Psoas muscle (tissue), 8 donors: ENCODE measurements around the gene SAMD4A. TPM values are rescaled to one million over a fixed set of nuclear protein-coding genes. Genes with fewer than 3 reads are reported as not detected.

Experiments used
- ATAC-seq, 4 donors: fragments of 200-7000 bp; cut with Tn5 transposase; one replicate each; pipeline ENCODE4 v1.9.1; 2020; ENCODE audit warnings: moderate library complexity in 3 of 4, mild to moderate bottlenecking in 2 of 4
- DNase-seq, 2 donors: peaks; one replicate each; pipeline ENCODE4 v3.0.0-alpha.2; 2020
- H3K27ac ChIP-seq: fragments of 200-600 bp; one replicate; pipeline ENCODE4 v1.8.0; 2022
- H3K27me3 ChIP-seq, 3 donors: fragments of 200-600 bp in 1 of 3; one replicate each; pipeline versions ENCODE4 v1.6.1 to v1.8.0; 2013 to 2022; ENCODE audit warnings: low read length in 2 of 3, mild to moderate bottlenecking in 2 of 3, moderate library complexity in 1 of 3; ENCODE audit not compliant: insufficient read depth in 3 of 3
- H3K36me3 ChIP-seq, 2 donors: fragments of 200-600 bp in 1 of 2; one replicate each; pipeline versions ENCODE4 v1.6.1 to v1.8.0; 2013 to 2022; ENCODE audit warnings: low read depth in 1 of 2, mild to moderate bottlenecking in 1 of 2, moderate library complexity in 1 of 2; ENCODE audit not compliant: insufficient read depth in 1 of 2
- H3K4me1 ChIP-seq: fragments of 200-600 bp; one replicate; pipeline ENCODE4 v1.8.0; 2022
- H3K4me3 ChIP-seq: fragments of 200-600 bp; one replicate; pipeline ENCODE4 v1.8.0; 2022; ENCODE audit warnings: mild to moderate bottlenecking
- H3K9me3 ChIP-seq: fragments of 200-600 bp; one replicate; pipeline ENCODE4 v1.8.0; 2022
- CTCF ChIP-seq: fragments of 200-600 bp; IDR thresholded peaks from one replicate; pipeline ENCODE4 v1.8.0; 2022; ENCODE audit warnings: antibody characterized with exemption
- WGBS, 3 donors: extraction: QIAGEN DNeasy Blood & Tissue Kit; methylation state at CpG; one replicate each; pipeline versions ENCODE4 v1.1.6 to v1.1.7; 2013; 5-methylcytosine and 5-hydroxymethylcytosine counted together
- intact Hi-C, 2 donors: fragments of 100-400 bp; cut with DNase I; formaldehyde crosslinking; loops; one replicate each; pipeline versions ENCODE4 v1.11.0 to v1.14.2; 2022
- polyA plus RNA-seq, 3 donors: library from polyadenylated mRNA; stranded (reverse); fragments of 200-250 nt; gene quantifications; one replicate each; pipeline ENCODE4 v1.2.3, GENCODE V29; 2013
- total RNA-seq, 4 donors: library from RNA; stranded (reverse); fragmentation: NEBNext Ultra II Directional in 2 of 4; extraction: Animal tissue kit (Norgen Biotek cat#: 25700) in 2 of 4; gene quantifications; one replicate each; pipeline versions ENCODE4 v1.2.1 to v1.2.4, GENCODE V29; 2021 to 2023
- donor health status: healthy with polysubstance abuse.
- donor health status: DM: no; HTN: no; CAD: no; lungs with moderate emphysema.
- donor health status: Bipolar disorder and iron deficiency.
- donor health status: healthy.
- donor health status: DM: yes; HTN: yes; CAD: no.
- donor health status: DM: no; HTN: no; CAD: no.
- donor health status: DM: no; HTN: no; CAD: no.
- donor health status: DM: yes; HTN: yes; CAD: no.

Gene SAMD4A
- total and polyA plus RNA-seq, 7 donors: 9.6 to 139 (median 67.9) TPM

DNA sequence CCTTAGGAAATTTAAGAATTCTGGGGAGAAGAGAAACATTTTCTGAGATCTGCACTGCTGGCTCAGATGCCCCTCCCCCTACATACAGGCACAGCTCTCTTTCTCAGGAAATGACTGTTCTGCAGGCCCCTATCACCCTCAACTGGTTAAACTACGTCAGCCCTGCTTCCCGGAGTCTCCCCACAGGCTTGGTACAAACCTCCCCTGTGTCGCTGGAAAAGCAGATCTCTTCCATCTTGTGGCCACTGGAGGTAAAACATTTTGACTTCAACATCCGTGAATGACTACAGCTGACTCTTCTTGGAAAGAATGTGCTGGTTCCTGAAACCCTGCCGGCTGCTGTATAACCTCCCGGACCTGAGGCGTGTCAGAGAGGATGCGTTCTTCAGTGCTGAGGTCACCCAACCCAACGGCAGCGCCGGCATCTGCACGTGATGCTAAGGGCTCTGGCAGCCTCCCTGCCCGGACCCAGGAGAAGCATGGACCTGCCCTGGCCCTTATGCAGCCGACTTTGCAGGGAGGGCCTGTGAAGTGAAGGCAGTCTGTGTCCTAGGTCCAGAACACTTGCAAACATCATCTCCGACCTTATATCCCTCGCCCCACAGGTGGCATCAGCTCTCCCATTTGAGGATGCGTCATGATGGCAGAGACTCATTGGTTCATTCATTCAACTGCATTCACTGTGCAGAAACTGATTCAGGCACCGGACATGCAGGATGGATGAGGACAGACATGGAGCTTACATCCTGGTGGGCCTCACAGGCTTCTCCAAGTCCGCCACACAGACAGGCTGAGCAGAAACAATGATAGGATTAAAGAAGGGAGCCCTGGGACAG is 206.5 kb downstream of the SAMD4A start:
- Histone ChIP-seq H3K4me3 (peak overlapping the region; percentile 1), H3K36me3 (peaks cover 0 to 17% of the 10 kb centered on the region in 2 donors), H3K9me3 (no peaks in the 10 kb centered on the region), H3K4me1 (peaks cover 73% of the 10 kb centered on the region), H3K27me3 (no peaks in the 10 kb centered on the region), H3K27ac (peak overlapping the region; percentile 88)
- intact Hi-C loops: loop anchor here (1.0 to 5.0 kb wide), 5 partner anchors 36 to 208 kb away; partner anchors contain the start of gene SAMD4A (in 1 of the 2)
- 11 to 18% (median 13%) methylated on average over 19 of the region's 19 CpGs for WGBS, 3 donors
- ATAC-seq (peak; percentile 81 to 85 (median 82)), DNase-seq (peak; percentile 84 to 91)
- TF ChIP-seq CTCF: peak; percentile 69

DNA sequence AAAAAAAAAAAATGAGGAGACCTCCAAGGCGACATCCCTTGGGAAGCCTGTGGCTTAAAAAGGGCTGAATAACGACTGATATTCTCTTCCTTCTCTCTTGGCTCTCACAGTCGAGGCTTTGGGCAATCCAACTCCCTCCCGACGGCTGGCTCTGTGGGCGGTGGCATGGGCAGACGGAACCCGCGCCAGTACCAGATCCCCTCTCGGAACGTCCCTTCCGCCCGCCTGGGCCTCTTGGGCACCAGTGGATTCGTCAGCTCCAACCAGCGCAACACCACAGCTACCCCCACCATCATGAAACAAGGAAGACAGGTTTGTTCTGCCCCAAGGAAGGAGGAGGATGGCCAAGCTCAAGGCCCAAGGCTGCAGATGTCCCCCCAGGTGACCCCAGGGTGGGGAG is 207.9 kb downstream of the SAMD4A start:
- no peaks in the 10 kb centered on the region for H3K27me3 ChIP-seq
- no peak overlapping the region for H3K4me3 ChIP-seq
- H3K4me1 ChIP-seq: peaks cover 72% of the 10 kb centered on the region
- ATAC-seq (no peak), DNase-seq (no peak)
- H3K9me3 ChIP-seq: no peaks in the 10 kb centered on the region
- no peak for TF ChIP-seq CTCF
- intact Hi-C loops: loop anchor here (5.0 kb wide), 3 partner anchors 38 to 83 kb away; no protein-coding TSS in a partner anchor
- peak overlapping the region; percentile 88 for H3K27ac ChIP-seq
- peaks cover 0 to 31% of the 10 kb centered on the region in 2 donors for H3K36me3 ChIP-seq
- WGBS, 3 donors: 76 to 92% (median 84%) methylated on average over 15 of the region's 15 CpGs

DNA sequence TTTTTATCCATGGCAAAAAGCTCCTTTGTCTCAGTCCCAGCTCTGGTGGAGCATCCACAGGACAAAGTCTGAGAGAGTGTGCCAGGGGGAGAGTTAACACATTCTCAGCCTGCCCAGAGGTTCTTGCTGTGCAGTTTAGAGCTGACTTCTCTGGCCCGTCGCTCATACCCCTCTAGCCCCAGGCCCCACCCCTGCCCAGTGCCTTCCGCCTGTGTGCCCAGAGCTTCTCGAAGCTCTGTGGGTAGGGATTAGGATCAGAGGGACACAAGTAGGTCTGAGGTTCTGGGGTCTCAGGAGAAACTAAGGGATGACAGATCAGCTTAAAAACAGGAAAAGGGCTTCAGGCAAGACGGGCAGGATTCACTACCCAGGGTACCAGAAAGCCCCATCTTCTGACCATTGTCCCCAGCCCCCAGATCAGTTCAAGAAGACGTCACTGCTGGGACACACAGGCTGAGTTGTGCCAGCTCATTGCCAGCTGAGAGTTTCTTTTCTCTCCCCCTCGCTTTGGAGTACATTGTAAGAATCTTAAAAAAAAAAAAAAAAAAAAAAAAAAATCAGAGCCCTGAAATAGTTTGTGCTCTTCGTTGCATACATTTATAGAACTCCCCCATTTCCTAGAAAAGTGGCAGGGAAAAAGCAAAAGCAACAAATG is 208.7 kb downstream of the SAMD4A start:
- intact Hi-C loops: no loop called here
- peaks cover 65% of the 10 kb centered on the region for H3K4me1 ChIP-seq
- no peaks in the 10 kb centered on the region for H3K9me3 ChIP-seq
- H3K36me3 ChIP-seq: peaks cover 0 to 39% of the 10 kb centered on the region in 2 donors
- 66 to 80% (median 69%) methylated on average over 8 of the region's 8 CpGs for WGBS, 3 donors
- H3K27me3 ChIP-seq: no peaks in the 10 kb centered on the region
- H3K4me3 ChIP-seq: no peak overlapping the region
- no peak for TF ChIP-seq CTCF
- H3K27ac ChIP-seq: peak overlapping the region; percentile 88
- DNase-seq (no peak), ATAC-seq (no peak)

GRCh38 chr14:54776361-54777001 is 209.6 kb downstream of the SAMD4A start:
- 19 to 38% (median 26%) methylated on average over 12 of the region's 12 CpGs for WGBS, 3 donors
- no peaks in the 10 kb centered on the region for H3K9me3 ChIP-seq
- peak; percentile 26 to 64 (median 44) for ATAC-seq
- peak; percentile 59 to 81 for DNase-seq
- H3K27me3 ChIP-seq: no peaks in the 10 kb centered on the region
- H3K36me3 ChIP-seq: peaks cover 0 to 47% of the 10 kb centered on the region in 2 donors
- peaks cover 56% of the 10 kb centered on the region for H3K4me1 ChIP-seq
- H3K27ac ChIP-seq: peak overlapping the region; percentile 88
- no peak for TF ChIP-seq CTCF
- intact Hi-C loops: no loop called here
- no peak overlapping the region for H3K4me3 ChIP-seq
